Liver (tissue), 9 donors: Measurements from ENCODE around the gene C1QTNF3. TPM values are rescaled to one million over a fixed set of nuclear protein-coding genes. Genes with fewer than 3 reads are reported as not detected.

Experiments used
- DNase-seq: peaks from one replicate; pipeline ENCODE4 v3.0.0-alpha.2; 2017; ENCODE audit warnings: low spot score
- H3K27ac ChIP-seq, 2 donors: one replicate each; pipeline ENCODE4 v1.7.0; 2013; ENCODE audit warnings: inconsistent platforms in 2 of 2, low read length in 2 of 2, control low read depth in 1 of 2, low read depth in 1 of 2, mild to moderate bottlenecking in 1 of 2
- H3K27me3 ChIP-seq, 4 donors: one replicate each; pipeline versions ENCODE4 v1.6.1 to v1.7.0; 2013; ENCODE audit warnings: low read length in 3 of 4, inconsistent platforms in 1 of 4, mild to moderate bottlenecking in 1 of 4, moderate library complexity in 1 of 4; ENCODE audit not compliant: control insufficient read depth in 4 of 4, insufficient read depth in 4 of 4
- H3K36me3 ChIP-seq, 4 donors: one replicate each; pipeline versions ENCODE4 v1.6.1 to v1.7.0; 2013; ENCODE audit warnings: low read length in 3 of 4, mild to moderate bottlenecking in 3 of 4, low read depth in 1 of 4, moderate library complexity in 1 of 4; ENCODE audit not compliant: control insufficient read depth in 4 of 4, insufficient read depth in 3 of 4
- H3K4me1 ChIP-seq, 4 donors: one replicate each; pipeline versions ENCODE4 v1.6.1 to v1.7.0; 2013; ENCODE audit warnings: low read length in 3 of 4, mild to moderate bottlenecking in 3 of 4, moderate library complexity in 1 of 4; ENCODE audit not compliant: control insufficient read depth in 4 of 4, insufficient read depth in 4 of 4
- H3K4me3 ChIP-seq, 3 donors: one replicate each; pipeline versions ENCODE4 v1.6.1 to v1.7.0; 2013; ENCODE audit warnings: low read length in 3 of 3, control low read depth in 1 of 3, low read depth in 1 of 3, mild to moderate bottlenecking in 1 of 3
- H3K9ac ChIP-seq, 2 donors: one replicate each; pipeline ENCODE4 v1.7.0; 2013; ENCODE audit warnings: low read length in 2 of 2, mild to moderate bottlenecking in 2 of 2, moderate library complexity in 2 of 2, control low read depth in 1 of 2, low read depth in 1 of 2
- H3K9me3 ChIP-seq, 4 donors: one replicate each; pipeline versions ENCODE4 v1.6.1 to v1.7.0; 2013; ENCODE audit warnings: low read length in 3 of 4; ENCODE audit not compliant: control insufficient read depth in 4 of 4
- EGR1 ChIP-seq, 2 donors: IDR thresholded peaks; 2 replicates each; pipeline ENCODE4 v1.6.1; 2016 to 2018; ENCODE audit warnings: antibody characterized with exemption in 2 of 2, low read depth in 2 of 2
- HNF4A ChIP-seq, 2 donors: conservative IDR thresholded peaks; 2 replicates each; pipeline ENCODE4 v1.6.1; 2016; ENCODE audit warnings: antibody characterized with exemption in 2 of 2, mild to moderate bottlenecking in 2 of 2
- RXRA ChIP-seq, 2 donors: IDR thresholded peaks; 2 replicates each; pipeline ENCODE4 v1.6.1; 2017 to 2018; ENCODE audit warnings: antibody characterized with exemption in 2 of 2, mild to moderate bottlenecking in 1 of 2
- SP1 ChIP-seq: IDR thresholded peaks from 2 replicates; pipeline ENCODE4 v1.6.1; 2018; ENCODE audit warnings: antibody characterized with exemption, mild to moderate bottlenecking
- TAF1 ChIP-seq: conservative IDR thresholded peaks from 2 replicates; pipeline ENCODE4 v1.6.1; 2016; ENCODE audit warnings: antibody characterized with exemption, mild to moderate bottlenecking
- YY1 ChIP-seq: IDR thresholded peaks from 2 replicates; pipeline ENCODE4 v1.6.1; 2016; ENCODE audit warnings: antibody characterized with exemption, mild to moderate bottlenecking
- WGBS: extraction: QIAGEN DNeasy Blood & Tissue Kit; methylation state at CpG from one replicate; pipeline ENCODE4 v1.1.7; 2013; 5-methylcytosine and 5-hydroxymethylcytosine counted together
- polyA plus RNA-seq, 2 donors: library from polyadenylated mRNA; stranded (reverse) in 1 of 2; unstranded in 1 of 2; fragments of 200-250 nt in 1 of 2; fragments of >200 nt in 1 of 2; fragmentation: Nextera tagmentation in 1 of 2; extraction: Ambion mirVana in 1 of 2; gene quantifications; one replicate each; pipeline versions ENCODE4 v1.2.1 to v1.2.3, GENCODE V29; 2013 to 2015
- total RNA-seq, 2 donors: library from RNA; depleted of rRNA; stranded (reverse); fragments of >200 nt; gene quantifications; one replicate each; pipeline ENCODE4 v1.2.3, GENCODE V29; 2014
- TF ChIP-seq, protein P1 (sequence below): fragments of 150-350 bp; IDR thresholded peaks from 2 replicates; pipeline ENCODE4 v1.5.1; 2017; ENCODE audit warnings: improper control_type of control experiment, low read depth, low read length; ENCODE audit not compliant: missing input control
- TF ChIP-seq, protein P2 (sequence below): IDR thresholded peaks from 2 replicates; pipeline ENCODE4 v1.6.1; 2016; ENCODE audit warnings: antibody characterized with exemption
- TF ChIP-seq, protein P3 (sequence below): IDR thresholded peaks from 2 replicates; pipeline ENCODE4 v1.6.1; 2016; ENCODE audit warnings: antibody characterized with exemption, mild to moderate bottlenecking
- TF ChIP-seq, protein P4 (sequence below): IDR thresholded peaks from 2 replicates; pipeline ENCODE4 v1.6.1; 2016; ENCODE audit warnings: antibody characterized with exemption
- donor health status: healthy.
- donor health status: healthy.
- donor health status: healthy.
- donor health status: healthy.
- donor health status: healthy.

The C1QTNF3 gene
- total and polyA plus RNA-seq, 4 donors = 0.81 to 6.2 (median 2.5) TPM

DNA sequence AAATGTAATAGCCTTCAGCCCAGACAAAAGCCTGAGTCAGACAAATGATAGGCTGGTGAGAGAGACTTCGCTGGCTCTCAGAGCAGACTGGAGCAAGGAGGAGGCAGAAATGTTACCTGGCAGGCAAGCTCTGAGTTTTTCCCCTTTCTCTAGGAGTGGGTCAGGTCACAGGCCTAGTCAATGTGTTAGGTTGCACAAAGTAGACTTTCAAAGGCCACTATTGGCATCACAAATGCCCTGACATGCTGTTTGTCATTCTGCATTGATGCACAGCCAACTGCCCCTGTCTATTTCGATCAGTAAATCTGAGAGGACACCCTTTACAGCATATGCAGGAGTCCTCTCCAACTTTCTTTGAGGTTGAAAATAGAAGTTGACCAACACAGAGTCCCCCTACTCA is 15.5 kb upstream of the C1QTNF3 start (continued):
- TF ChIP-seq, protein P1, sequence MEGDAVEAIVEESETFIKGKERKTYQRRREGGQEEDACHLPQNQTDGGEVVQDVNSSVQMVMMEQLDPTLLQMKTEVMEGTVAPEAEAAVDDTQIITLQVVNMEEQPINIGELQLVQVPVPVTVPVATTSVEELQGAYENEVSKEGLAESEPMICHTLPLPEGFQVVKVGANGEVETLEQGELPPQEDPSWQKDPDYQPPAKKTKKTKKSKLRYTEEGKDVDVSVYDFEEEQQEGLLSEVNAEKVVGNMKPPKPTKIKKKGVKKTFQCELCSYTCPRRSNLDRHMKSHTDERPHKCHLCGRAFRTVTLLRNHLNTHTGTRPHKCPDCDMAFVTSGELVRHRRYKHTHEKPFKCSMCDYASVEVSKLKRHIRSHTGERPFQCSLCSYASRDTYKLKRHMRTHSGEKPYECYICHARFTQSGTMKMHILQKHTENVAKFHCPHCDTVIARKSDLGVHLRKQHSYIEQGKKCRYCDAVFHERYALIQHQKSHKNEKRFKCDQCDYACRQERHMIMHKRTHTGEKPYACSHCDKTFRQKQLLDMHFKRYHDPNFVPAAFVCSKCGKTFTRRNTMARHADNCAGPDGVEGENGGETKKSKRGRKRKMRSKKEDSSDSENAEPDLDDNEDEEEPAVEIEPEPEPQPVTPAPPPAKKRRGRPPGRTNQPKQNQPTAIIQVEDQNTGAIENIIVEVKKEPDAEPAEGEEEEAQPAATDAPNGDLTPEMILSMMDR = no peak

DNA sequence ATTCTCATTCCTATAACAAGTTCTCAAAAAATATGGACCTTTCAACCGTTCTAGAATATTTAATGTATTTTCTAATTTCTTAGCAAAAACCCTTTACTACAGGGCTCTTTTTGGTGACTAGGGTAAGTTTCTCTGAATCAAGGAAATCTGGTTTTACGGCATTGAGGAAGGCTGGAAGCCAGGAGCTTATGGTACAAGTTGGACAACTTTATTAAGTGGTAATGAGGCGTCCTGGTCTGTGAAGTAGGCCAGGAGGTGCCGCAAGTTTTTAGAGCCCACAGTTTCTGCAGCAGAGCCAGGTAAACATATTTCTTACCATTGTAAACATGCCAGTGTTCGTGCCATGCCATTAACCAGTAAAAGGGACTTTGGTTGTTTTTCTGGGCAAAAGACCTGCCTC is 14.6 kb upstream of the C1QTNF3 start:
- WGBS = 52% methylated on average over 5 of the region's 5 CpGs
- no peak for DNase-seq

More for the DNA sequence above, 14.6 kb upstream of the C1QTNF3 start:
- TF ChIP-seq, protein P1 = no peak
- TF ChIP-seq EGR1 (IDR thresholded peaks at IDR 0.05; ENCODE audit: low read depth in 2 of 2) (no peak), HNF4A (conservative IDR thresholded peaks at IDR 0.05) (peak in 1 of 2 donors; percentile 34), RXRA (IDR thresholded peaks at IDR 0.05) (peak in 1 of 2 donors; percentile 6), SP1 (no peak), YY1 (no peak), TAF1 (no peak)
- TF ChIP-seq, protein P2, sequence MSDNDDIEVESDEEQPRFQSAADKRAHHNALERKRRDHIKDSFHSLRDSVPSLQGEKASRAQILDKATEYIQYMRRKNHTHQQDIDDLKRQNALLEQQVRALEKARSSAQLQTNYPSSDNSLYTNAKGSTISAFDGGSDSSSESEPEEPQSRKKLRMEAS = no peak
- TF ChIP-seq, protein P3, sequence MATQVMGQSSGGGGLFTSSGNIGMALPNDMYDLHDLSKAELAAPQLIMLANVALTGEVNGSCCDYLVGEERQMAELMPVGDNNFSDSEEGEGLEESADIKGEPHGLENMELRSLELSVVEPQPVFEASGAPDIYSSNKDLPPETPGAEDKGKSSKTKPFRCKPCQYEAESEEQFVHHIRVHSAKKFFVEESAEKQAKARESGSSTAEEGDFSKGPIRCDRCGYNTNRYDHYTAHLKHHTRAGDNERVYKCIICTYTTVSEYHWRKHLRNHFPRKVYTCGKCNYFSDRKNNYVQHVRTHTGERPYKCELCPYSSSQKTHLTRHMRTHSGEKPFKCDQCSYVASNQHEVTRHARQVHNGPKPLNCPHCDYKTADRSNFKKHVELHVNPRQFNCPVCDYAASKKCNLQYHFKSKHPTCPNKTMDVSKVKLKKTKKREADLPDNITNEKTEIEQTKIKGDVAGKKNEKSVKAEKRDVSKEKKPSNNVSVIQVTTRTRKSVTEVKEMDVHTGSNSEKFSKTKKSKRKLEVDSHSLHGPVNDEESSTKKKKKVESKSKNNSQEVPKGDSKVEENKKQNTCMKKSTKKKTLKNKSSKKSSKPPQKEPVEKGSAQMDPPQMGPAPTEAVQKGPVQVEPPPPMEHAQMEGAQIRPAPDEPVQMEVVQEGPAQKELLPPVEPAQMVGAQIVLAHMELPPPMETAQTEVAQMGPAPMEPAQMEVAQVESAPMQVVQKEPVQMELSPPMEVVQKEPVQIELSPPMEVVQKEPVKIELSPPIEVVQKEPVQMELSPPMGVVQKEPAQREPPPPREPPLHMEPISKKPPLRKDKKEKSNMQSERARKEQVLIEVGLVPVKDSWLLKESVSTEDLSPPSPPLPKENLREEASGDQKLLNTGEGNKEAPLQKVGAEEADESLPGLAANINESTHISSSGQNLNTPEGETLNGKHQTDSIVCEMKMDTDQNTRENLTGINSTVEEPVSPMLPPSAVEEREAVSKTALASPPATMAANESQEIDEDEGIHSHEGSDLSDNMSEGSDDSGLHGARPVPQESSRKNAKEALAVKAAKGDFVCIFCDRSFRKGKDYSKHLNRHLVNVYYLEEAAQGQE = no peak
- TF ChIP-seq, protein P4, sequence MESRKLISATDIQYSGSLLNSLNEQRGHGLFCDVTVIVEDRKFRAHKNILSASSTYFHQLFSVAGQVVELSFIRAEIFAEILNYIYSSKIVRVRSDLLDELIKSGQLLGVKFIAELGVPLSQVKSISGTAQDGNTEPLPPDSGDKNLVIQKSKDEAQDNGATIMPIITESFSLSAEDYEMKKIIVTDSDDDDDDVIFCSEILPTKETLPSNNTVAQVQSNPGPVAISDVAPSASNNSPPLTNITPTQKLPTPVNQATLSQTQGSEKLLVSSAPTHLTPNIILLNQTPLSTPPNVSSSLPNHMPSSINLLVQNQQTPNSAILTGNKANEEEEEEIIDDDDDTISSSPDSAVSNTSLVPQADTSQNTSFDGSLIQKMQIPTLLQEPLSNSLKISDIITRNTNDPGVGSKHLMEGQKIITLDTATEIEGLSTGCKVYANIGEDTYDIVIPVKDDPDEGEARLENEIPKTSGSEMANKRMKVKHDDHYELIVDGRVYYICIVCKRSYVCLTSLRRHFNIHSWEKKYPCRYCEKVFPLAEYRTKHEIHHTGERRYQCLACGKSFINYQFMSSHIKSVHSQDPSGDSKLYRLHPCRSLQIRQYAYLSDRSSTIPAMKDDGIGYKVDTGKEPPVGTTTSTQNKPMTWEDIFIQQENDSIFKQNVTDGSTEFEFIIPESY = no peak
- Histone ChIP-seq H3K4me1 (peaks cover 2 to 50% (median 40%) of the 10 kb centered on the region in 4 donors), H3K4me3 (no peak overlapping the region), H3K9ac (no peak overlapping the region), H3K9me3 (no peaks in the 10 kb centered on the region), H3K36me3 (no peaks in the 10 kb centered on the region), H3K27me3 (no peaks in the 10 kb centered on the region), H3K27ac (peak overlapping the region; percentile 10 to 62)
